Keratinocyte (primary cell): ENCODE measurements around the gene CBY1. TPM values are rescaled to one million over a fixed set of nuclear protein-coding genes. Genes with fewer than 3 reads are reported as not detected.
A peak's percentile ranks its signal among the peaks of the same experiment; 100 is the strongest.

Source experiments
- DNase-seq: peaks from one replicate; pipeline ENCODE4 v3.0.0-alpha.2; 2011; ENCODE audit warnings: low read depth, missing footprints, low spot score
- FAIRE-seq: peaks from 2 replicates; lab custom pipeline; 2011; peaks lifted over from hg19 to GRCh38; lab: Jason Lieb, UNC
- H2AFZ ChIP-seq: 2 replicates; pipeline ENCODE4 v1.6.0; 2012; ENCODE audit warnings: low read length, control low read depth, inconsistent platforms; ENCODE audit not compliant: control insufficient read depth
- H3K27ac ChIP-seq: 2 replicates; pipeline ENCODE4 v1.5.1; 2011; ENCODE audit warnings: low read length; ENCODE audit not compliant: control insufficient read depth, insufficient read depth
- H3K27me3 ChIP-seq: 3 replicates; pipeline ENCODE4 v1.6.0; 2011; ENCODE audit warnings: low read length; ENCODE audit not compliant: control insufficient read depth, insufficient read depth; ENCODE audit errors: extremely low read depth
- H3K36me3 ChIP-seq, 2 experiments: 2 replicates in 1 of 2; 3 replicates in 1 of 2; pipeline ENCODE4 v1.5.1; 2011; ENCODE audit warnings: low read length in 2 of 2, mild to moderate bottlenecking in 1 of 2; ENCODE audit not compliant: control insufficient read depth in 2 of 2, insufficient read depth in 2 of 2; ENCODE audit errors: extremely low read depth in 1 of 2
- H3K4me1 ChIP-seq: 3 replicates; pipeline ENCODE4 v1.5.1; 2011; ENCODE audit warnings: low read length; ENCODE audit not compliant: control insufficient read depth, insufficient read depth; ENCODE audit errors: extremely low read depth
- H3K4me2 ChIP-seq: 3 replicates; pipeline ENCODE4 v1.6.0; 2011; ENCODE audit warnings: low read depth, low read length; ENCODE audit not compliant: control insufficient read depth, insufficient read depth; ENCODE audit errors: extremely low read depth
- H3K4me3 ChIP-seq, 3 experiments: fragments of 200-600 bp in 1 of 3; sonication (generic) in 1 of 3; 2 replicates in 2 of 3; 3 replicates in 1 of 3; pipeline ENCODE4 v1.5.1; 2011 to 2016; ENCODE audit warnings: low read length in 3 of 3, mild to moderate bottlenecking in 3 of 3, control low read depth in 2 of 3, inconsistent platforms in 1 of 3, low read depth in 1 of 3, mixed read lengths in 1 of 3, mixed run types in 1 of 3, moderate library complexity in 1 of 3; ENCODE audit not compliant: control insufficient read depth in 2 of 3, insufficient read depth in 2 of 3; ENCODE audit errors: extremely low read depth in 1 of 3
- H3K79me2 ChIP-seq: 2 replicates; pipeline ENCODE4 v1.6.0; 2012; ENCODE audit warnings: low read length; ENCODE audit not compliant: control insufficient read depth, insufficient read depth
- H3K9ac ChIP-seq: 3 replicates; pipeline ENCODE4 v1.6.0; 2011; ENCODE audit warnings: low read length; ENCODE audit not compliant: control insufficient read depth, insufficient read depth; ENCODE audit errors: extremely low read depth
- H3K9me1 ChIP-seq: 3 replicates; pipeline ENCODE4 v1.6.0; 2011; ENCODE audit warnings: low read length; ENCODE audit not compliant: control insufficient read depth, insufficient read depth; ENCODE audit errors: extremely low read depth
- H3K9me3 ChIP-seq: 2 replicates; pipeline ENCODE4 v1.5.1; 2012; ENCODE audit warnings: low read depth, low read length; ENCODE audit not compliant: control insufficient read depth
- H4K20me1 ChIP-seq: 3 replicates; pipeline ENCODE4 v1.6.0; 2011; ENCODE audit warnings: low read length; ENCODE audit not compliant: control insufficient read depth, insufficient read depth; ENCODE audit errors: extremely low read depth
- CTCF ChIP-seq, 3 experiments: IDR thresholded peaks in 1 of 3; conservative IDR thresholded peaks in 1 of 3; optimal IDR thresholded peaks in 1 of 3; 2 replicates in 2 of 3; 3 replicates in 1 of 3; pipeline versions ENCODE3 to v1.5.1; 2011; ENCODE audit warnings: low read length in 3 of 3, mild to moderate bottlenecking in 3 of 3, moderate library complexity in 2 of 3, control low read depth in 1 of 3, inconsistent platforms in 1 of 3; ENCODE audit not compliant: insufficient read depth in 2 of 3; ENCODE audit errors: extremely low read depth in 1 of 3
- EZH2 ChIP-seq: IDR thresholded peaks from one replicate; pipeline ENCODE4 v1.6.1; 2012; ENCODE audit warnings: inconsistent platforms, mild to moderate bottlenecking, low read length, moderate library complexity
- dilution Hi-C: fragments of 300-500 bp; cut with MboI; formaldehyde crosslinking; loops from one replicate; pipeline ENCODE4 v1.7.0; 2020; ENCODE audit warnings: low sequenced_read_pairs; ENCODE audit not compliant: extremely low pct_ligation_motif_present
- polyA plus RNA-seq, 5 experiments: library from polyadenylated mRNA; depleted of rRNA in 3 of 5; stranded (reverse) in 3 of 5; stranded (forward) in 1 of 5; unstranded in 1 of 5; fragments of >200 nt; gene quantifications; 1 replicate in 1 of 5; 2 replicates in 3 of 5; 3 replicates in 1 of 5; pipeline versions ENCODE4 v1.2.1 to v1.2.3, GENCODE V29; 2011 to 2012; ENCODE audit warnings: missing spikeins in 2 of 5, low read depth in 1 of 5, low replicate concordance in 1 of 5

CBY1 gene
- polyA plus RNA-seq, 1 donor (not counting 4 experiments of a cell fraction or from before 2014, with no cell fraction given), result 40.3 TPM

- H3K4me3 ChIP-seq, result peak overlapping the region; percentile 68 to 81 (median 74)
- H3K9ac ChIP-seq, result peak overlapping the region; percentile 93
- H2AFZ ChIP-seq, result no peak overlapping the region
- peak overlapping the region; percentile 94 for H3K27ac ChIP-seq
- no peaks in the 10 kb centered on the region for H3K9me1 ChIP-seq
- H3K4me2 ChIP-seq, result peak overlapping the region; percentile 89
- TF ChIP-seq CTCF (optimal IDR thresholded peaks at IDR 0.05 in 1 of 3, IDR thresholded peaks at IDR 0.05 in 1 of 3, conservative IDR thresholded peaks at IDR 0.05 in 1 of 3; ENCODE audit: extremely low read depth in 1 of 3, insufficient read depth in 2 of 3, low read length in 3 of 3), result no peak
- no peak for TF ChIP-seq EZH2
- no peaks in the 10 kb centered on the region for H3K27me3 ChIP-seq
- DNase-seq (no peak), FAIRE-seq (no peak)
- H3K36me3 ChIP-seq, result peaks cover 0 to 8% of the 10 kb centered on the region in 2 experiments
- H4K20me1 ChIP-seq, result no peaks in the 10 kb centered on the region
- dilution Hi-C loops, result no loop called here
- no peaks in the 10 kb centered on the region for H3K9me3 ChIP-seq
- peaks cover 49% of the 10 kb centered on the region for H3K4me1 ChIP-seq
- H3K79me2 ChIP-seq, result peaks cover 47% of the 10 kb centered on the region
These were observed 43.3 kb downstream of the CBY1 start for GRCh38 chr22:38699784-38700183.

- FAIRE-seq (no peak), DNase-seq (no peak)
- Histone ChIP-seq H3K9me1 (no peaks in the 10 kb centered on the region), H3K9ac (peak overlapping the region; percentile 93), H2AFZ (no peak overlapping the region), H4K20me1 (no peaks in the 10 kb centered on the region), H3K27me3 (no peaks in the 10 kb centered on the region), H3K4me1 (peaks cover 47% of the 10 kb centered on the region), H3K4me3 (peak overlapping the region; percentile 68 to 81 (median 74)), H3K79me2 (peaks cover 42% of the 10 kb centered on the region), H3K4me2 (peak overlapping the region; percentile 89), H3K27ac (peak overlapping the region; percentile 94), H3K9me3 (no peaks in the 10 kb centered on the region), H3K36me3 (peaks cover 0 to 8% of the 10 kb centered on the region in 2 experiments)
- TF ChIP-seq CTCF (optimal IDR thresholded peaks at IDR 0.05 in 1 of 3, IDR thresholded peaks at IDR 0.05 in 1 of 3, conservative IDR thresholded peaks at IDR 0.05 in 1 of 3; ENCODE audit: extremely low read depth in 1 of 3, insufficient read depth in 2 of 3, low read length in 3 of 3), result no peak
- TF ChIP-seq EZH2, result no peak
- dilution Hi-C loops, result no loop called here
These were observed 43.9 kb downstream of the CBY1 start for GRCh38 chr22:38700270-38700788.
